GM19467 (cell line): ENCODE measurements around the gene NBPF6.
A peak's percentile ranks its signal among the peaks of the same experiment; 100 is the strongest.
"Not testable (repeated sequence)": the region's sequence is repeated elsewhere in the genome, so short reads cannot be mapped to it uniquely, and the experiment has no call there.

Experiments used
- ATAC-seq: cut with Tn5 transposase; IDR thresholded peaks from one replicate; pipeline ENCODE4 v1.9.1; 2021; ENCODE audit warnings: mild to moderate bottlenecking, moderate library complexity; ENCODE audit not compliant: unreplicated experiment

Gene NBPF6

GRCh38 chr1:108450043-108450442 lies at the start of gene NBPF6:
NBPF6 (plus strand) TSS chr1:108450343; CDS start chr1:108450602, 259 bp downstream.
- not testable (repeated sequence) for ATAC-seq

DNA sequence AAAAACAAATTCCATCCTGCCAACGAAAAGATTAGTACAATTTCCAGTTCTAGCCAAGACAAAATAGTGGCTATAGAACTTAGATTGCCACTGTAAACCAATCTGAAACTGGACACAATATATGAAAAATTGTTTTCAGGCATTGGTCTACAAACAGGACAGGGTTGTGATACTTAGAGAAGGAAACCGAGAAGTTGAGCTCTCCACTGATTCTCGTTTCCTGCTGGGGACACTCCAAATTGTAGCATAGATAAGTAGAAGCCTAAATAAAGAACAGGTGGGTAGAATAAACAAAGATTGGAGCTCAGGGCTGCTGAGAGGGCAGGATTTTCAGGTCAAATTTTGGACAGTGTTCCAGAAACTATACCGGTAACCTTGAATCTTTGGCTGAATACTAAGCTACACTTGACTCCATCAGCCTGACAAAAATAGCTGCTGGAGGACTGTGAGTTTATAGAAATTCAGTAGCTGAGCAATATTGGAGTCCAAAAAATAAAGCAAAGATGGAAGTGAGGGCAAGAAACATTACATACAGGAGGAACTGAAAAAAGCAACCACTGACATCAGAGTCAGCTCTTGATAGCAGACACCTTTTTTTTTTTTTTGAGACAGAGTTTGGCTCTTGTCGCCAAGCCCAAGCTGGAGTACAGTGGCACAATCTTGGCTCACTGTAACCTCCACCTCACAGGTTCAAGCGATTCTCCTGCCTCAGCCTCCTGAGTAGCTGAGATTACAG lies 38.9 kb upstream of the NBPF6 start:
- not testable (repeated sequence) for ATAC-seq

GRCh38 chr1:108420129-108420528 lies 30.0 kb upstream of the NBPF6 start:
- ATAC-seq = not testable (repeated sequence)

GRCh38 chr1:108421061-108421916 lies 28.9 kb upstream of the NBPF6 start:
- ATAC-seq = not testable (repeated sequence)

GRCh38 chr1:108426877-108427276 lies 23.3 kb upstream of the NBPF6 start:
- not testable (repeated sequence) for ATAC-seq

GRCh38 chr1:108432002-108432401 lies 18.1 kb upstream of the NBPF6 start:
- ATAC-seq = not testable (repeated sequence)

GRCh38 chr1:108433404-108433803 lies 16.7 kb upstream of the NBPF6 start:
- not testable (repeated sequence) for ATAC-seq

DNA sequence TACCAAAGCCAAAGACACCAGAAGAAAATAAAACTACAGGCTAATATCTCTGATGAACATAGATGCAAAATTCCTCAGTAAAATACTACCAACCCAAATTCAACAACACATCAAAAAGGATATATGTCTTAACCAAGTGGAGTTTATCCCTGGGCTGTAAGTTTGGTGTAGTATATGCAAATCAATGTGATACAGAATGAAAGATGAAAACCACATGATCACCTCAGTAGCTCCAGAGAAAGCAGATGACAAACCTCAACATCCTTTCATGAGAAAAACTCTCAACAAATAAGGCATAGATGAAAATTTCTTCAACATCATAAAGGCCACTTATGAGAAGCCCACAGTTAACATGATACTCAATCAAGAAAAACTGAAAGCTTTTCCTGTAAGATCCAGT lies 11.6 kb upstream of the NBPF6 start:
- peak; percentile 73 for ATAC-seq

- not testable (repeated sequence) for ATAC-seq
Measured at GRCh38 chr1:108454521-108454920, 4.4 kb downstream of the NBPF6 start.

- ATAC-seq = not testable (repeated sequence)
Measured at GRCh38 chr1:108458661-108459060, 8.5 kb downstream of the NBPF6 start.

DNA sequence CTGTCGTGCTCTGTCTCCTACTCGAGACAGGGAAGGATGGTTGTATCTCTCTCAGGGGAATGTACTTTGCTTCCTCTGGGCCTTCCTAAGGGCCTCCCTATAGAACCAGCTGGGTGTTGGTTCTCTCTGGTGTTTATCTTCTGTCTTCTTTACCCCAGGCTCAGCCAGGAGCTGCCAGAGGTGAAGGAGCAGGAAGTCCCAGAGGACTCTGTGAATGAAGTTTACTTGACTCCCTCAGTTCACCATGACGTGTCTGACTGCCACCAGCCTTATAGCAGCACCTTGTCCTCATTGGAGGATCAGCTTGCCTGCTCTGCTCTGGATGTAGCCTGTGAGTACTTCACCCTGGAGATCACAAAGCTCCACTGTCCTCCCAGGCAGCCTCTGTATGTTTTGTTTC lies 11.6 kb downstream of the NBPF6 start:
- not testable (repeated sequence) for ATAC-seq

DNA sequence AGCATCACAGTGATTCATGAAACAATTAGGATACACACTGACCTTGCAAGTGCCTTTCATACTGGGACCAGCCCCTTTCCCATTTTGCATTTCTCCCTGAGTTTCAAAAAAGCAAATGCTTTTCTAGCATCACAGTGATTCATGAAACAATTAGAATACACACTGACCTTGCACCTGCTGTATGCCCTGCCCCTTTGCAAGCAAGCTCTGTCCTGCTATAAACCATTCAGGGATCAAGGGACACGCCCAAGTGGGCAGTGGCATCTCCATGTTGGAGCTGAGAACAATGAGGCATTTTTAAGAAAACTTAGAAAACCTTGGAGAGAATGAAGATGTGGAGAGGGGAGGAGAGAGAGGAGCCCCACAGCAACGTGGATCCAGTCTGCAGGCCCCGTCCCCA lies 13.8 kb downstream of the NBPF6 start:
- ATAC-seq = not testable (repeated sequence)

GRCh38 chr1:108466166-108466565 lies 16.0 kb downstream of the NBPF6 start:
- ATAC-seq = not testable (repeated sequence)

DNA sequence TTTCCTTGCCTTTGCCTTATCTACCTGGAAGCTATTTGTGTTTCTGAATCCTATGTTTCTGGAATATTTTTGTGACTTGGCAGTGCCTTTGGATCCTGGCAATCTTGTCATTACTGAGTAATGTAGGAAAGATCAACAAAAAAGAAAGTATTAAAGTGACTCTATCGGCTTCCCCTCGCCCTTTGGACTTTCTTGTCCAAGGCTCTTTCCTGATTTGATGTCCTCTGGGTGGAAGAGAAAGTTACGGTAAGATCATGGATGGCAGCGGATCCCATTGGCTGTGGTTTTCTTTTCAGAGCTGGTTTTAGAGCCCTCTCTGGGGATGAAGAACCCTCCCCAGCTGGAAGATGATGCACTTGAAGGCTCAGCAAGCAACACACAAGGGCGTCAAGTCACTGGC lies 17.0 kb downstream of the NBPF6 start:
- ATAC-seq = not testable (repeated sequence)

DNA sequence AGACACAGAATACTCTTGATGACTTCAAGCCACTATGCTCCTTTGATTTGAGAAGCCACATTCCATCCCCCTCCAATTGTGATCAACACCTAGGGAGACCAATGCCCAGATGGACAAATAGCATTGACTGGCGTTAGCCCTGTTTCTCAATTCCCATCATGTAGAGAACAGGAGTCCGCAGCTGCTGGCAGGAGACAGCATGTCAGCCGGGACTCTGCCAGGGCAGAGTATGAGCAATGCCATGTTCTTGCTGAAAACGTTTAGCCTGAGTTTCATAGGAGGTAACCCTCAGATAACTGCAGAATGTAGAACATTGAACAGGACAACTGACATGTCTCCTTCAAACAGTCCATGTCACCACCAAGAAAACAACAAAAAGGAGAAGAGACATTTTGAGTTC lies 20.6 kb downstream of the NBPF6 start:
- not testable (repeated sequence) for ATAC-seq

- not testable (repeated sequence) for ATAC-seq
Measured at GRCh38 chr1:108474516-108474915, 24.4 kb downstream of the NBPF6 start.

DNA sequence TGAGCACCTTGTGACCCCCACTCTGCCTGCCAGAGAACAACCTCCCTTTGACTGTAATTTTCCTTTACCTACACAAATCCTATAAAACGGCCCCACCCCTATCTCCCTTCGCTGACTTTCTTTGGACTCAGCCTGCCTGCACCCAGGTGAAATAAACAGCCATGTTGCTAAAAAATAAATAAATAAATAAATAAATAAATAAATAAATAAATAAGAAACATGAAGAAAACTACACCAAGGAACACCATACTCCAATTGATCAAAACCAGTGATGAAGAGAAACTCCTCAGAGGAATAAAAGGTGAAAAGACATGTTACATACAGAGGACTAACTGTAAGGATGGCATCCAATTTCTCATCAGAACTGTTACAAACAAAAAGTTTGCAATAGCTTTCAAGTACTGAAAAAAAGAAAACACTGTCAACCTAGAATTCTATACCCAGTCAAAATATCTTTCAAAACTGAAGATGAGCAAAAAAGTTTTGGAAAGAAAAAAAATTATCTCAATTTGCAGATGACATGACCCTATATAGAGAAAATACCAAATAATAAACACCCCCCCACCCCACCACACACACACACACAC lies 28.4 kb downstream of the NBPF6 start:
- no peak for ATAC-seq

- no peak for ATAC-seq
Measured at GRCh38 chr1:108482708-108483107, 32.6 kb downstream of the NBPF6 start.

- not testable (repeated sequence) for ATAC-seq
Measured at GRCh38 chr1:108485990-108486389, 35.8 kb downstream of the NBPF6 start.

DNA sequence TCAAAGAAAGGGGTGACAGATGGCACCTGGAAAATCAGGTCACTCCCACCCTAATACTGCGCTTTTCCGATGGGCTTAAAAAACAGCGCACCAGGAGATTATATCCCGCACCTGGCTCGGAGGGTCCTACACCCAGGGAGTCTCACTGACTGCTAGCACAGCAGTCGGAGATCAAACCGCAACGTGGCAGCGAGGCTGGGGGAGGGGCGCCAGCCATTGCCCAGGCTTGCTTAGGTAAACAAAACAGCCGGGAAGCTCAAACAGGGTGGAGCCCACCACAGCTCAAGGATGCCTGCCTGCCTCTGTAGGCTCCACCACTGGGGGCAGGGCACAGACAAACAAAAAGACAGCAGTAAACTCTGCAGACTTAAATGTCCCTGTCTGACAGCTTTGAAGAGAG lies 36.6 kb downstream of the NBPF6 start:
- not testable (repeated sequence) for ATAC-seq

DNA sequence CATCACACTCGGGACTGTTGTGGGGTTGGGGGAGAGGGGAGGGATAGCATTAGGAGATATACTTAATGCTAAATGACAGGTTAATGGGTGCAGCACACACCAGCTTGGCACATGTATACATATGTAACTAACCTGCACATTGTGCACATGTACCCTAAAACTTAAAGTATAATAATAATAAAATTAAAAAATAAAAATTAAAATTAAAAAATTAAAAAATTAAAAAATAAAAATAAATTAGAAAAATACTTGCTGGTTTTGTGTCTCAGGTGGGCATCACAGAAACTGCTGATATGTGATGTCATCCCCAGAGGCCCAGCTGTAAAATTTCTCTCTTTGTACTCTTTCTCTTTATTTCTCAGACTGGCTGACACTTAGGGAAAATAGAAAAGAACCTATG lies 44.9 kb downstream of the NBPF6 start:
- ATAC-seq = not testable (repeated sequence)
